GM12872 (cell line): Measurements from ENCODE around the gene SKP2.

Source experiments
- TF ChIP-seq, protein P1 (sequence below): IDR thresholded peaks from 3 replicates; pipeline ENCODE4 v1.5.1; 2011; ENCODE audit warnings: low read depth, mild to moderate bottlenecking, low read length, moderate library complexity; ENCODE audit not compliant: insufficient read depth

Gene SKP2

DNA sequence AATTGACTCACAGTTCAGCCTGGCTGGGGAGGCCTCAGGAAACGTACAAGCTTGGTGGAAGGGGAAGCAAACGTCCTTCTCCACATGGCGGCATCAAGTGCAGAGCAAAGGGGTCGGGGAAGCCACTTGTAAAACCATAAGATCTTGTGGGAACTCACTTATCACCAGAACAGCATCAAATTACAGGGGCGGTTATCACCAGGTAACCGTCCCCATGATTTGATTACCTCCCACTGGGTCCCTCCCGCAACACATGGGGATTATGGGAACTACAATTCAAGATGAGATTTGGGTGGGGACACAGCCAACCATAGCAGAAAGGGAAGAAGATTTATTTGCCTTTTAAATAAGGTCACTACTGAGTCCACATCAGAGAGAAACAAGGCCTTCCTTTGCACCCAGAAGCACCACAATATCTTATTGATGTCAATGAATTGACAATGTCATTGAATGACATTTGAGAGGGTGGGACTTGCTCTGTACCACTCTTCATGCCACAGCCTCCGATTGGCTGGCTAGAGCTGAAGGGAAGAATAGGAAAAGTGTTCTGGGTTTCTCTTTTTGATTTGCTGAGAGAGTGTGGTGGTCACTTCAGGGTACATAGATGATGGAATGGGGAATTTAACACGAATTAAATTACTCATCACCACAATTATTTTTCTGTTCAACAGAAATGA is 11.0 kb downstream of the SKP2 start:
- TF ChIP-seq, protein P1, sequence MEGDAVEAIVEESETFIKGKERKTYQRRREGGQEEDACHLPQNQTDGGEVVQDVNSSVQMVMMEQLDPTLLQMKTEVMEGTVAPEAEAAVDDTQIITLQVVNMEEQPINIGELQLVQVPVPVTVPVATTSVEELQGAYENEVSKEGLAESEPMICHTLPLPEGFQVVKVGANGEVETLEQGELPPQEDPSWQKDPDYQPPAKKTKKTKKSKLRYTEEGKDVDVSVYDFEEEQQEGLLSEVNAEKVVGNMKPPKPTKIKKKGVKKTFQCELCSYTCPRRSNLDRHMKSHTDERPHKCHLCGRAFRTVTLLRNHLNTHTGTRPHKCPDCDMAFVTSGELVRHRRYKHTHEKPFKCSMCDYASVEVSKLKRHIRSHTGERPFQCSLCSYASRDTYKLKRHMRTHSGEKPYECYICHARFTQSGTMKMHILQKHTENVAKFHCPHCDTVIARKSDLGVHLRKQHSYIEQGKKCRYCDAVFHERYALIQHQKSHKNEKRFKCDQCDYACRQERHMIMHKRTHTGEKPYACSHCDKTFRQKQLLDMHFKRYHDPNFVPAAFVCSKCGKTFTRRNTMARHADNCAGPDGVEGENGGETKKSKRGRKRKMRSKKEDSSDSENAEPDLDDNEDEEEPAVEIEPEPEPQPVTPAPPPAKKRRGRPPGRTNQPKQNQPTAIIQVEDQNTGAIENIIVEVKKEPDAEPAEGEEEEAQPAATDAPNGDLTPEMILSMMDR, result no peak

DNA sequence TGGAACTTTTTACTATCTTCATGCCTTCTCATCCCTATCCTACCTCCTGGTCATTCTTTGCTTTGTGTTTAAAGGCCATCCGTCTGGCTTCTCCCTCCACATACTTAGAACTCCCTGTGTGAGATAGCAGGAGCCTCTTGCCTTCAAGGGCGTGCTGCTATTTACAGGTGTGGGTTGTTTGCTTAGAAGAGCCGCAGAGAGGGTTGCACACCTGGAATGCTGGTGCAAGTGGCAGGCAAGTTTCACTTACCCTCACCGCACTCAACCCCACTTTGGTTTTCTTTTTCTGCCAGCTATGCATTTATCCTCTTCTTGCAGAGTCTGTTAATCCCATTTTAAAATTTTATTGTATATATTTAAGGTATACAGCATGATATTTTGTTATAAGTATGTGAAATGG is 12.6 kb downstream of the SKP2 start:
- TF ChIP-seq, protein P1, result no peak

DNA sequence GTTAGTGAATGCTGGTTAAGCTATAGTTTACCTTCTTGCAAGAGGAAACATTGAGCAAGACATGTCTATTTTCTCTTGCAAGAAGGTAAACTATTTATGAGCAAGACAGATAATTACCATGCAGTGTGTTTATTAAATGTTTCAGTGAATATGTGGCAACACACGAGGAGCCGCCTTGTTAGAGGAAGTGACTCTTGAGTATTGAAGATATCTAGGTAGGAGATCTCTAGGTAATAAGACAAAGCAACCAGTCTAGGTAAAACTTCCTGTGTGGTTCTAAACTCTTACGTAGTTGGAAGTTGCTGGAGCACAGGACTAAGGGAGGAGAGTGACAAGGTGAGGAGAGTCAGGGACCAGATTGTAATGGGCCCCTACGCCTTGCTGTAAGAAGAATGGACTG is 16.8 kb downstream of the SKP2 start:
- TF ChIP-seq, protein P1, result no peak

DNA sequence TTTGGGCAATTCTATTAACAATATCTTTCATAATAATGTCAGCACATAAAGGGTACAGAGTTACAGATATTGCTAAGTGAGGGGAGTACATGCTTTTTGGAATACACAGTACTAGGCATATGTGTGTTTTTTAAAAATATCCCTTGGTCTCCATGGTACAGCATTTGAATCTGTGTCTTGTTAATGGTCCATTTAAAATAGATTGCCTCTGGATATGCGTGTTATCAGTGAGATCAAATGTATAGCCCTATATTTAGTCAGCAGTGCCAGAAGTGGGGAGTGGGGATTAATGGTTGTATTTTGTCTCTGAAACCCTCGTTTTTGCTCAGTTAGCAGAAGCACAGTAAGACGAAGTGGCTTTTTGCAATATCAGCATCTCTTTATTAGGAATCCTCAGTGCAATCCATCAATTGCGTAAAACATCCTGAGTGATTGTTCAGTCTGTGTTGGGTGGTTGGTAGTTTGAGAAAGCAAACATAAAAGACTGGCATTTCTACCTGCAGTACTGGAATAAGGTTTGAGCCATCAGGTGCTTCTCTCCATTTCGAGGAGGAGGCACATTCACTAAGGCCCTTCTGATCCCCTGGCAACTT is 19.0 kb downstream of the SKP2 start:
- TF ChIP-seq, protein P1, result no peak

DNA sequence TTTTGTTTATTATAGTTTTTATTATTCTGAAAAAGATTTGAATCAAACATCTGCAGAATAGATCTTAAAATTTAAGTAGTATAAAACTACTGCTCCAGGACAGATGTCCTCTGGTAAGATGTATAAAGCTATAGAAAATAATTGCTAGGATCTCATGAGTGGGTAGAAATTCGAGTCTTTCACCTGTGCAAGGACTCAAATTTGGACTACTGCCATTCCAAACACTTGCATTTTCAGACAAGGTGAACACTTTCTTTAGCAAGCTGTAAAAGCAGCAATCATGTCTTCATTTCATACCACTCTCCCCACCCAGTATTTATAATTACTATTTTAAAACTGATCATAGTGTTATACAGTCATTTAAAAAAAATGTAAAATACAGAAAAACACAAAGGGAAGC is 20.7 kb downstream of the SKP2 start:
- TF ChIP-seq, protein P1, result no peak

- TF ChIP-seq, protein P1, result no peak
Measured at GRCh38 chr5:36173426-36173825, 21.5 kb downstream of the SKP2 start.

DNA sequence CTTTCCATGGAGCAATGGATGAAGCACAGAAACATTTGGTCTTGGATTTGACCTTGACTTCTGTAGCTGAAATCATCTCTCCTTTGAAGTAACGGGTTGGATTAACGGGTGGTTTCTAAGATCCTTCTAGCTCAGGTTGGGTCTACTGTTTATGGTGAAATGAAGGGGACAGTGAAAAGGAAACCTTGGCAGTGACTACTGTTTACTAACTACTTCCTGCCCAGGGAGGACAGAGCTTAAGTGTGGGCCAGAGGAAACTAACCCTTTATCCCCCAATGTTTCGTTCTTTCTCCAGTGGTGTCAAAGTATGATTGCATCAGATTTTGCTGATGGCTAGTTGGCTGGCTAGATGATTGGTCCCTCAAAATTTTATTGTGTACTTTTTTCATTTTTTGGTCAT is 22.2 kb downstream of the SKP2 start:
- TF ChIP-seq, protein P1, result no peak

DNA sequence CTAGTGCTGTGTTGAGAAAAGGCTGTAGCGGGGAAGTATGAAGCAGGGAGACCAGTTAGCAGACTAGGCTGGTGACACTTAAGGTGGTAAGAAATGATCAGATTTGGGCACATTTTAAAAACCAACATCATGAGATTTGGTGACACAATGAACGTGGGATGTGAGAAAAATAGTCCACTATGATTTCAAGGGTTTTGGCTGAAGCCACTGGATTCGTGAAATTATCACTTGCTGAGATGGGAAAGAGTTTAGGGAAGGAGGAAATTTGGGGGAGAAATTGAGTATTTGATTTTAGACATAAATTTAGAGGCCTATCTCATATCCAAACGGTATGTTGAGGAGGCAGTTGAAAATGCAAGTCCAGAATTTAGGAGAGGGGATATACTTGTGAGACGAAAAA is 23.1 kb downstream of the SKP2 start:
- TF ChIP-seq, protein P1, result no peak
